SJCRH30 (cell line): ENCODE results near the gene GPD1. TPM values are rescaled to one million over a fixed set of nuclear protein-coding genes. Genes with fewer than 3 reads are reported as not detected.

Experiments
- DNase-seq, 2 experiments: peaks; one replicate each; pipeline ENCODE4 v3.0.0-alpha.2; 2015 to 2020
- H3K27ac ChIP-seq: fragments of 250-450 bp; sonication (Bioruptor Pico); 2 replicates; pipeline ENCODE4 v1.5.1; 2020; ENCODE audit warnings: mild to moderate bottlenecking, moderate library complexity
- H3K27me3 ChIP-seq: fragments of 250-450 bp; sonication (Bioruptor Pico); 2 replicates; pipeline ENCODE4 v1.5.1; 2020; ENCODE audit warnings: mild to moderate bottlenecking, moderate library complexity
- H3K36me3 ChIP-seq: fragments of 250-450 bp; sonication (Bioruptor Pico); 2 replicates; pipeline ENCODE4 v1.5.1; 2020; ENCODE audit warnings: mild to moderate bottlenecking, moderate library complexity
- H3K4me1 ChIP-seq: fragments of 250-450 bp; sonication (Bioruptor Pico); 2 replicates; pipeline ENCODE4 v1.5.1; 2020; ENCODE audit warnings: mild to moderate bottlenecking, moderate library complexity
- H3K4me3 ChIP-seq: fragments of 250-450 bp; sonication (Bioruptor Pico); 2 replicates; pipeline ENCODE4 v1.5.1; 2020; ENCODE audit warnings: mild to moderate bottlenecking, moderate library complexity
- H3K9me3 ChIP-seq: fragments of 250-450 bp; sonication (Bioruptor Pico); replicated peaks from 2 replicates; pipeline ENCODE4 v1.5.1; 2020; ENCODE audit warnings: mild to moderate bottlenecking, moderate library complexity
- total RNA-seq: library from RNA; depleted of rRNA; stranded (reverse); fragments of >200 nt; shearing (Covaris generic); gene quantifications from 2 replicates; pipeline ENCODE4 v1.2.3, GENCODE V29; 2014

The GPD1 gene
- total RNA-seq, 1 experiment from 2014 or later, result 0.24 TPM

DNA sequence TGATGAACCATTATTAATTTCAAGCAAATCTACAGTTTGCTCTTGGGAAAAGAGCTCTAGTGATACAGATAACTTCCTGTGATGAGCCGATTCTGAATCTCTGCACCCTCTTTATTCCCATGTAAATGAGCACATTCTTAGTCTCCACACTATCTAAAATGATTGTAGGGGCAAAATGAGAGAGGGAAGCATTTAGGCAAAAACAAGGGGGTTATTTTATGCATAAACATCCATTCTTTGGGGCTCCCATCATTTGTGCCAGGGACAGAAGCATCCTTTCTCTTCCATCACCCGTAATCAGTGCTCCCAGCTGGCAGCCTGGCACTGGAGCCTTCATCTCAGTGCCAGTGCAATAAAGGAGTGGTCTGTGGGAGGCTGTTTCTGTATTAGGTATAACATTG lies 1.7 kb upstream of the GPD1 start:
- Histone ChIP-seq H3K4me3 (no peak overlapping the region), H3K27ac (no peak overlapping the region), H3K4me1 (peaks cover 11% of the 10 kb centered on the region), H3K27me3 (no peaks in the 10 kb centered on the region), H3K36me3 (peaks cover 39% of the 10 kb centered on the region), H3K9me3 (no peaks in the 10 kb centered on the region)
- no peak for DNase-seq

DNA sequence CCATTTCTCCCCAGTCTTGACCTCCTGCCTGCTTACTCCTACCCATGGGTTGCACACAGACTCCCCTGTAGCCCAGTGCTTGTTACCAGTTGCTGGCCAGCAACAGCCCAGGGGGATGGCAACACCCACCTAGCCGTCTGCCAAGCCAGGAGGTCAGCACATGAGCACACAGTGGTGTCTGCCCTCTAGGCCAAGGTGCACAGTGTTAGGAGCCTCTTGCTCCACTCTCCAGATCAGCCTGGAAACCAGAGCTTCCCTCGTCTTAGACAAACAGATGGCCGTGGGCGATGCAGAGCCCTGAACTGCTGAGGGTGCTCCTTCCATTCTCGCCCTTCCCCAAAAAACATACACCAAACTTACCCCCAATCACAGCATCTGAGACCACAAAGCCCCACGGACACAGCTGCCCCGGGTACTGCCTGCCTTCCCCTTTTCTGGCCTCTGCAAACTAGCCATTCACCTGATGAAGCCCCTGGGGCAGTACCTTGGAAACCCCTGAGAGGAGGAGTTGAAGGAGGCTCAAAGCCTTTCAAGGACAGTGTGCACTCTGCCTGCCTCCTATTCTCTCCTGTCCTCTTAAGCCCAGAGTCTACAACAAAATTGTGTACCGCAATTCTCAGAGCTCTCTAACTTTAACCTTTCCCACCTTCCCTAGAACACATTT lies 1.0 kb upstream of the GPD1 start:
- DNase-seq, result no peak
- Histone ChIP-seq H3K27me3 (no peaks in the 10 kb centered on the region), H3K4me3 (no peak overlapping the region), H3K4me1 (peaks cover 11% of the 10 kb centered on the region), H3K27ac (no peak overlapping the region), H3K9me3 (no peaks in the 10 kb centered on the region), H3K36me3 (peaks cover 34% of the 10 kb centered on the region)

- Histone ChIP-seq H3K4me1 (peaks cover 11% of the 10 kb centered on the region), H3K27ac (no peak overlapping the region)
Measured at GRCh38 chr12:50103351-50103750, 457 bp upstream of the GPD1 start.

DNA sequence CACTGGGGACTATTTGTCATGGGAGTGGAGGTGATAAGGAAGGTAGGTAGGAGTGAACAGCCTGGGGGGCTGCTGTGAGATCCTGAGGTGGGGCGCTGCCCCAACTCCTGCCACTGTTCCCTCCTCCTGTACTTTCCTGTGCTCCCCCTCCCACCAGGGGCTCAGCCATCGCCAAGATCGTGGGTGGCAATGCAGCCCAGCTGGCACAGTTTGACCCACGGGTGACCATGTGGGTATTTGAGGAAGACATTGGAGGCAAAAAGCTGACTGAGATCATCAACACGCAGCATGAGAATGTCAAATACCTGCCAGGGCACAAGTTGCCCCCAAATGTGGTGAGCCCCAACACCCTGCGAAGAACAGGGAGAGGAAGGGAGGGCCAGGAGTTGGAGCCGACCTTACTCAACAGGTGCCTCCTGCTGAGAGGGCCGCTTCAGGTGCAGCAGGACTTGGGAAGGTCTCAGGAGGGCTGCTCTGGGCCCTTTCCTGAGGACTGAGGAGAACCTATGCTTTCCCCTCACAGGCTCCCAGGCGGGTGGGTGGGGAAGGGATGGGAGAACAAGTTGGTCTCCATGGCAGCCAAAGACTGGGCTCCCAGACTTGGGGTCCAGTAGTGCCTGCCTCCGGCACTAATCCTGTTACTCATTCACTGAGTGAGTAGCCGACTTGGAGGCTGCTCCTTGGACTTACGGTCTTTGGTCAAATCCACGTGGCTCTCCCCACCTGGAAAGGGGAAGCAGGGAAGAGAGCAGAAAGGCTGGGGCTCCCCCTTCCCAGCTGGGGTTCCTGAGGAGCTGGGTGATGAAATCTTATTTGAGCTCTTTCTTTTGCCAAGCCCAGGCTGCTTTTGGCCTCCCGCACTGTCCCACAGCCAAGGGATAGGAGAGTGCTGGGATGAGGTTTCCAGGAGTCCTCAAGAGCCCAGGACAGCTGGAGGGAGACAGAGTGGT lies 884 bp downstream of the GPD1 start:
- DNase-seq, result no peak
- Histone ChIP-seq H3K36me3 (peaks cover 14% of the 10 kb centered on the region), H3K4me3 (no peak overlapping the region), H3K27me3 (no peaks in the 10 kb centered on the region), H3K9me3 (no peaks in the 10 kb centered on the region), H3K4me1 (peaks cover 11% of the 10 kb centered on the region), H3K27ac (no peak overlapping the region)

More at GRCh38 chr12:50103351-50103750, 457 bp upstream of the GPD1 start:
- Histone ChIP-seq H3K36me3 (peaks cover 28% of the 10 kb centered on the region), H3K4me3 (no peak overlapping the region), H3K27me3 (no peaks in the 10 kb centered on the region), H3K9me3 (no peaks in the 10 kb centered on the region)
- DNase-seq, result no peak

- Histone ChIP-seq H3K4me1 (peaks cover 22% of the 10 kb centered on the region), H3K4me3 (no peak overlapping the region), H3K27me3 (no peaks in the 10 kb centered on the region), H3K36me3 (peaks cover 10% of the 10 kb centered on the region), H3K27ac (no peak overlapping the region), H3K9me3 (no peaks in the 10 kb centered on the region)
- DNase-seq, result no peak
Measured at GRCh38 chr12:50105913-50106450, 2.2 kb downstream of the GPD1 start.

- H3K4me1 ChIP-seq, result peaks cover 24% of the 10 kb centered on the region
- no peak for DNase-seq
Measured at GRCh38 chr12:50106907-50107306, 3.1 kb downstream of the GPD1 start.

GRCh38 chr12:50107416-50108268 lies 3.8 kb downstream of the GPD1 start:
- Histone ChIP-seq H3K27ac (no peak overlapping the region), H3K4me3 (no peak overlapping the region), H3K27me3 (no peaks in the 10 kb centered on the region), H3K9me3 (no peaks in the 10 kb centered on the region), H3K36me3 (no peaks in the 10 kb centered on the region), H3K4me1 (peaks cover 24% of the 10 kb centered on the region)
- no peak for DNase-seq

More at GRCh38 chr12:50106907-50107306, 3.1 kb downstream of the GPD1 start:
- no peaks in the 10 kb centered on the region for H3K9me3 ChIP-seq
- no peak overlapping the region for H3K27ac ChIP-seq
- H3K36me3 ChIP-seq, result peaks cover 2% of the 10 kb centered on the region; the same call in 1 of the 2 replicates
- no peak overlapping the region for H3K4me3 ChIP-seq
- no peaks in the 10 kb centered on the region for H3K27me3 ChIP-seq

DNA sequence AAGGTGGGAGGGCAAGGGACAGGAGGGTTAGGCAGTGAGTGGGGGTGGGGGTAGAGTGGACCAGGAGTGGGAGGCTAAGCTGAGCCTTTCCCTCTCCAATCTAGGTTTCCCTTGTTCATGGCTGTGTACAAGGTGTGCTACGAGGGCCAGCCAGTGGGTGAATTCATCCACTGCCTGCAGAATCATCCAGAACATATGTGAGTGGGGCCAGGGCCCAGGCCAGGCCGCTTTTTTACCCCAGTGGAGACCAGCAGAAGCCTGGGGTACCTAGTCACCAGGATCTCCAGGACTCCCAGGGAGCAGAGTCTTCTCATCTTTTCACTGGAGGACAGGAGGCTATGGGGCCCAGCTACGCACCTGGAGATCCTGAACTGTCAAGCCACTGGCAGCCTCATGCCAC lies 5.5 kb downstream of the GPD1 start:
- H3K36me3 ChIP-seq, result no peaks in the 10 kb centered on the region
- peaks cover 15% of the 10 kb centered on the region for H3K4me1 ChIP-seq
- no peak overlapping the region for H3K27ac ChIP-seq
- H3K9me3 ChIP-seq, result no peaks in the 10 kb centered on the region
- H3K4me3 ChIP-seq, result no peak overlapping the region
- DNase-seq, result no peak
- no peaks in the 10 kb centered on the region for H3K27me3 ChIP-seq

DNA sequence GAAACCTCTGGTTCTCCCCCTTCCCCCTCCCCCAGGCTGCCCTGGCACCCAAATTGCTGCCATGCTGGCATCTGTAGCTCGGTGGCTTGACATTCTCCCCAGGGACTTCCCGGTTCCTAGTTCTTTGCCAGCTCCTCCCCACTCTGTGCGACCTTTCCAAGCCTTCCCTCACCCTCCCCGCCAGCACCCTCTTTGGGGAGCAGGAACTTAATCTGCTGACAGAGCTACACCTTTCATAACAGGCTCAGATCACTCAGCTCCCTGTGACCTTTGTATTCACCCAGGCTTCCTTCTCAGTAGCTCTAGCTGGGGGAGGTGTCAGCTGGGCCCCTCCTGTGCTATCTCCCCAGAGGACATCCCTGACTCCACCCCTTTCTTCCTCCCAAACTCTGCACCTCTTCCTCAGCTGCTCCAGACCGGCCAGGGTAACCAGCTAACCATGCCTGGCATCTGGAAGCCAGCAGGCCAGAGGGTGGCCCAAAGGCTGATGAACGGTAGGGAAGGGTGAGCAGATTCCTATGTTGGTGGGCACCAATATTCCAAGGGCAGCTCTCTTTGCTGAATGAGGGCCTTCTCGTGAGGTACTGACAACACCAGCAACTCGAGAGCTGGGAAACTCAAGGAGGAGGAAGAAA lies 6.4 kb downstream of the GPD1 start:
- H3K27me3 ChIP-seq, result no peaks in the 10 kb centered on the region
- H3K9me3 ChIP-seq, result no peaks in the 10 kb centered on the region
- H3K4me3 ChIP-seq, result peak overlapping the region; percentile 78
- peak overlapping the region; percentile 45 for H3K27ac ChIP-seq
- H3K4me1 ChIP-seq, result peaks cover 13% of the 10 kb centered on the region
- no peaks in the 10 kb centered on the region for H3K36me3 ChIP-seq
- peak in 1 of 2 experiments; percentile 27 for DNase-seq

DNA sequence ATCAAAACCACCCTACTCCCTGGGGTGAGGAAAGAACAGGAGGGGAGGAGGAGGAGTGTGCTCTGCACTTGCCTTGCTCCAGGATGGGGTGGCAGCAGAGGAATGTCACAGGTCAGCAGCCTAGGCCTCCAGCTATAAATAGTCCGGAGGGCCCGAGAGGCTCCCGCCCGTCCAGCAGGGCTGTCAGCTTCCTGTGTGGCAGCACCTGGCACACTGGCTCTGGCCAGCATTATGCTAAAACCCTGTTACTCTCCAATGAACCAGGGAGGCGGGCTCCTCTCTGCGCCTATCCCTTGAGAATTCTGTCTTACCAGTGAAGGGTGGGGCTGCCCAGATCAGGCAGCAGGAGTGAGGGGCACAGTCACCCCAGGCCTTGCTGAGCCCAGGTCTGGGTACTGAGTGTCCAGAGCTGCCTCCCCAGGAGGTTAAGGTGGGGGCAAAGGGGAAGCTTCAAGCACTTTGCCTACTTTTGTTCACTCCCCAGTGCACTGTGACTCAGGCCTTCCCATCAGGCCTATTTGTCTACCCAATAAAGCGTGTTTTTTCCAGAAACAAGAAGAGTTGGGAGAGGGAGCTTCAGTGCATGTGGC lies 7.0 kb downstream of the GPD1 start:
- DNase-seq, result peak; percentile 77 to 84
- Histone ChIP-seq H3K9me3 (no peaks in the 10 kb centered on the region), H3K36me3 (no peaks in the 10 kb centered on the region), H3K4me1 (peaks cover 13% of the 10 kb centered on the region), H3K27me3 (no peaks in the 10 kb centered on the region), H3K4me3 (peak overlapping the region; percentile 78), H3K27ac (peak overlapping the region; percentile 45)

- peak overlapping the region; percentile 78 for H3K4me3 ChIP-seq
- H3K36me3 ChIP-seq, result no peaks in the 10 kb centered on the region
- H3K27ac ChIP-seq, result no peak overlapping the region; the same call in 1 of the 2 replicates
- DNase-seq, result no peak
- H3K4me1 ChIP-seq, result peaks cover 13% of the 10 kb centered on the region
- no peaks in the 10 kb centered on the region for H3K9me3 ChIP-seq
- no peaks in the 10 kb centered on the region for H3K27me3 ChIP-seq
Measured at GRCh38 chr12:50111395-50111692, 7.5 kb downstream of the GPD1 start.

DNA sequence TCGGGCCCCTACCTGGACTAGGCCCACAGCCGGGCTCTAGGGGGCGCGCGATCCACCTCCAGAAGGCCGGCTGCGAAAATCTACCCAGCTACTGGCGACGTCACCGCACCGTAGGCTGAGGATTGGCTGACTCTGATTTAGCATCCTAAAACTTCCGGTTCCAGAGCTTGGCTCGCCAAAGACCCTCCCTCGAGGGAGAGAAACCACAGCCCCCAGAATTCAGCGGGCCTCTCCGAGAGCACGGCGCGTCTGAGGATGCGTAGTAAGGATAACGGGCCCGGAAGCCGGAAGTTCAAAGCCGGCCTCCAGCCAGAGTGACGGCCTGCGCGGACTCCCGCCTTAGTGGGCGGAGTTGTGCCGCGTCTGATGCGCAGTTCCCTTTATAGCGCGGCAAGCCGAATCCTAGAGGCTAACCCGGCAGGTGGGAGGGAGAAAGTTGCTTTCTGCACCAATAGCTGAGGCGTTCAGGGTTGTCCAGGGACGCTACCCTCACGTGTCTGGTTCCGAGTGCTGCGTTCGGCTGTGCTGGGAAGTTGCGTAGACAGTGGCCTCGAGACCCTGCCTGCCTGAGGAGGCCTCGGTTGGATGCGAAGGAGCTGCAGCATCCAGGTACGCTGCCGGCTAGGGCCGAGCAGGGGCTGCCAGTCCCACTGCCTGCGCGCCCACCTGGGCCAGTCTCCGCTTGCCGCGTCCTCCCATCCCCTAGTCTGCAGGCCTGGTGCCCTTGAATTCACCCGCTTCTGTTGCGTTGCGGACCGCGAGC lies 8.1 kb downstream of the GPD1 start, which contains the start of gene COX14:
TSS of gene COX14 (plus strand) at position 544 of the 763 bp plus-strand sequence. CDS start 7,808 bp downstream, outside the sequence.
- Histone ChIP-seq H3K27ac (peak within 1 kb of the TSS; percentile 45), H3K4me1 (peaks cover 13% of the 10 kb centered on the region), H3K4me3 (peak within 1 kb of the TSS; percentile 78), H3K27me3 (no peaks in the 10 kb centered on the region), H3K36me3 (no peaks in the 10 kb centered on the region), H3K9me3 (no peaks in the 10 kb centered on the region)
- peak; percentile 100 for DNase-seq
